ENCODE measurements around the gene BSND. TPM values are rescaled to one million over a fixed set of nuclear protein-coding genes. Genes with fewer than 3 reads are reported as not detected.

BSND gene
- total RNA-seq, 1 experiment from 2014 or later: not detected

DNA sequence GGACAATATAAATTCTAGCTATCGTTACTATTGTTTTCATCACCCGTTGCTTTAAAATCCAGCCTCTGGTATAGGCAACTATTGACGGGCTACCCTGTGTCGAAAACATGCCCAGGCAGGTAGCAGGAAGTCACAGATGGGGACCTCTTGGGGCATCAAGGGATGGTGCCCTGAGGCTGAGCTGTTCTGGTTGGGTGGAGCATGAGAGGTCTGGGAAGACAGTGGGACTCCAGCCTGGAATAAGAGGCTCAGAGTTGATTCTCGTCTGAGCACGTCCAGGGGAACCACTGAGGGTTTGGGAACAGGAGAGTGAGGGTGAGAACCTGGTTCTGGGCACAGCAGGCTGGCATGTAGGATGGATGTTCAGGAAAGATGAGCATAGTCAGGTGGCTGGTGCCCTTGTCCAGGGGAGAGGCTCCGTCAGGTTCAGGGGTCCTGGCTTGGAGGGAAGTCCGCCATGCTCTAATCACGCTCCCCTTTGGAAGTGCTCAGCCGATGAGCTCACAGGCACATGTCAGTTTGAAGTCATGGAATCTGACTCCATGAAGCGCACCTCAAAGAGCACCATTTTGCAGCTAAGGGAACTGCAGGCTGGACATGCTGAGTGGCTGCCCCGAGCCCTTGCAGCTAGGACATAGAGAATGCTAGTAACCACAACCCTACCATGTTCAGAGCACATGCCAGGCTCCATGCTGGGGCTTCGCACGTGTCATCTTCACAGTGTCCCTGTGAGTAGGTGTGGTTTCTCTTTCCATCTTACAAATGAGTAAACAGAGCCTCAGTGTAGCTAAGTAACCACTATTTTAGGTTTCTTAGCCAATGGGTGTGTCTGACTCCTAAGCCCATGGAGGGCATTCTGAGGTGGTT, 61.6 kb downstream of the BSND start:
- peak; percentile 29 for DNase-seq (ENCODE audit: low read depth)

DNA sequence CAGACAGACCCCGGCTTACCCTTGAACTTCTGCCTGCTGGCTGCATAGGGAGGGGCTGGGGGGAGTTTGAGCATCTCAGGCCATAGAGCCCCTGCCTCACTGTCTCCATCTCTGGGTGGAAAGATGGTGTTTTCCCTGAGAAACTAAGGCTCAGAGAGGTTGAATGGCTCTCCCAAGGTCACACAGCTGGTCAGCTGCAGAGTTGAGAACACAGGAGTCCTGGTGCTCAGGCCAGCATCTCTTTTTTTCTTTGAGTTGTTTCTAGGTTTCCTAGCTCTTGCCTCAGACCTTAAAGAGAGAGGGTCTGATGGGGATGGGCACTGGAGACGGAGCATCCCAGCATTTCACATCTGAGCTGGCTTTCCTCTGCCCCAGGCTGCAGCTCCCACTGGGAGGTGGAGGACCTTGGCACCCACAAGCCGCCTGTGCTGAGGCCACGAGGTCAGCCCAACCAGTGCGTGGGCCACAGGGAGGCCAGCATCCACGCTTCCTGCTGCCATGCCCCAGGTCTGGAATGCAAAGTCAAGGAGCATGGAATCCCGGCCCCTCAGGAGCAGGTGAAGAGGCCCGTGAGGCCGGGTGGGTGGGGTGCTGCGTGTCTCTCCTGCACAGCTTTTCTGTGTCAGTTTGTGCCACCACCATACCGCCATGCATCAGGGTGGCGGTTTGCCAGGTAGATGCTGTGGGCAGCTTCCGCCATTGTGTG, 62.4 kb downstream of the BSND start:
- DNase-seq (ENCODE audit: low read depth): no peak

Other genes with a start within 250 kb of the BSND start
- 7.6 and 8.6 TPM in 2 replicates for gene PARS2, start 234.4 kb upstream of the BSND start, total RNA-seq (2014; rRNA removed; shearing (Covaris generic))
- gene TTC22, start 197.6 kb upstream of the BSND start, total RNA-seq (2014; rRNA removed; shearing (Covaris generic)): not detected in 2 replicates
- 180 and 213 TPM in 2 replicates for gene DHCR24, start 111.7 kb upstream of the BSND start, total RNA-seq (2014; rRNA removed; shearing (Covaris generic))
- gene TMEM61, start 18.3 kb upstream of the BSND start, total RNA-seq (2014; rRNA removed; shearing (Covaris generic)): not detected in 2 replicates
- 0.03 and 0.05 TPM in 2 replicates for gene PCSK9, start 40.6 kb downstream of the BSND start, total RNA-seq (2014; rRNA removed; shearing (Covaris generic))
- 27.2 and 31.4 TPM in 2 replicates for gene USP24, start 216.4 kb downstream of the BSND start, total RNA-seq (2014; rRNA removed; shearing (Covaris generic))